Kidney glomerular epithelial cell (primary cell): ENCODE data around the gene CTNND1.

Source experiments
- DNase-seq: peaks from one replicate; lab custom pipeline; 2025; lab: John Stamatoyannopoulos, UW

Gene CTNND1

GRCh38 chr11:57762235-57762861 is 746 bp downstream of the CTNND1 start:
- DNase-seq: peak; percentile 32

GRCh38 chr11:57763568-57763967 is 2.0 kb downstream of the CTNND1 start:
- peak; percentile 28 for DNase-seq

GRCh38 chr11:57764021-57764420 is 2.4 kb downstream of the CTNND1 start:
- DNase-seq: no peak

GRCh38 chr11:57764566-57764965 is 3.0 kb downstream of the CTNND1 start:
- no peak for DNase-seq

GRCh38 chr11:57764972-57765371 is 3.4 kb downstream of the CTNND1 start:
- DNase-seq: no peak

GRCh38 chr11:57770793-57771192 is 9.2 kb downstream of the CTNND1 start:
- DNase-seq: no peak

GRCh38 chr11:57771365-57771764 is 9.8 kb downstream of the CTNND1 start:
- DNase-seq: no peak

GRCh38 chr11:57772562-57772961 is 11.0 kb downstream of the CTNND1 start:
- DNase-seq: no peak

- DNase-seq: no peak
These were observed 11.5 kb downstream of the CTNND1 start for GRCh38 chr11:57773026-57773598.

- no peak for DNase-seq
These were observed 13.9 kb downstream of the CTNND1 start for GRCh38 chr11:57775491-57775890.

- DNase-seq: no peak
These were observed 14.5 kb downstream of the CTNND1 start for GRCh38 chr11:57776031-57776521.

- no peak for DNase-seq
These were observed 15.1 kb downstream of the CTNND1 start for GRCh38 chr11:57776577-57777210.

GRCh38 chr11:57777969-57778317 is 16.3 kb downstream of the CTNND1 start:
- peak; percentile 63 for DNase-seq

- DNase-seq: peak; percentile 98
These were observed 16.9 kb downstream of the CTNND1 start for GRCh38 chr11:57778318-57779037.

- peak; percentile 50 for DNase-seq
These were observed 17.7 kb downstream of the CTNND1 start for GRCh38 chr11:57779276-57779675.

GRCh38 chr11:57781529-57781943 is 19.9 kb downstream of the CTNND1 start:
- no peak for DNase-seq

- no peak for DNase-seq
These were observed 23.5 kb downstream of the CTNND1 start for GRCh38 chr11:57785072-57785471.

GRCh38 chr11:57786436-57786835 is 24.8 kb downstream of the CTNND1 start:
- no peak for DNase-seq

- no peak for DNase-seq
These were observed 25.5 kb downstream of the CTNND1 start for GRCh38 chr11:57787006-57787604.

GRCh38 chr11:57787920-57788702 is 26.5 kb downstream of the CTNND1 start:
- no peak for DNase-seq

- no peak for DNase-seq
These were observed 27.1 kb downstream of the CTNND1 start for GRCh38 chr11:57788703-57789088.
